ENCODE data around the gene ADAMTS18. TPM values are rescaled to one million over a fixed set of nuclear protein-coding genes. Genes with fewer than 3 reads are reported as not detected.

Gene ADAMTS18
- total RNA-seq, 1 donor from 2014 or later: not detected

DNA sequence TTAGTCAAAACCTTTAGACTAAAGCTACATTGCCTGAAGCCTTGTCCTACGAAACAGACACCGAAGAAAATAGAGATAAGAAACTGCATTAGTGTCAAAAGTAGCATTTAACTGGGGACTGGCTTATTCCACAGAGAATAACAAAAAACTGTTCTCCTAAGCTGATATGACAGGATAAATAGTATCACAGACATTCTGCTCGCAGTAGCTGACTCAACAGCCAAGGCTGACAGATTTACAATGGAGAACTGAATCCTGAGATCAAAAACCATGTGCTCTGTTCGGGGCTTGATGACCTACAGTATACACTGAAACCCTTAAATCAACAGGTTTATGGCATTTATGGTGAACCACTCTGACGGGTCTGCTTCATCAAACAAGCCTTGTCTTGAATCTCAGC, 25.5 kb downstream of the ADAMTS18 start:
- DNase-seq (ENCODE audit: low spot score in 2 of 2): no peak
- no peak for TF ChIP-seq CTCF (IDR thresholded peaks at IDR 0.05)

DNA sequence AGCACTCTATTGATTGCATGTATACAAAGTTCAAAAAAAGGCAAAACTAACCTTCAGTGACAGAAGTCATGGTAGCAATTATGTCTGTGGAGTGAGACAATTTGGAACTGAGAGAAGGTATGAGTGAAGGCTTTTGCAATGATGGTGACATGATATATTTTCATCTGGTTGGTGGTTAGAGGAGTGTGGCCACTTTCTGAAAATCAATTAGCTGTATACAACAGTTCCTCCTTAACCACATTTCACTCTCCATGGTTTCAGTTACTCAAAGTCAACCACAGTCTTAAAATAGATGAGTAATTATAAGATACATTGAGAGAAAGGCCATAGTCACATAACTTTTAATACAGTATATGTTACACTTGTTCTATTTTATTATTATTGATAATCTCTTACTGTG, 26.2 kb downstream of the ADAMTS18 start:
- Histone ChIP-seq H3K4me1 (no peaks in the 10 kb centered on the region), H3K9me3 (peaks cover 3 to 7% of the 10 kb centered on the region in 2 donors), H3K27me3 (no peaks in the 10 kb centered on the region), H3K4me3 (no peak overlapping the region), H3K36me3 (no peaks in the 10 kb centered on the region), H3K27ac (no peak overlapping the region)
- no peak for DNase-seq (ENCODE audit: low spot score in 2 of 2)
- TF ChIP-seq CTCF (IDR thresholded peaks at IDR 0.05): no peak
- intact Hi-C loops (cut with DNase I): no loop called here

More for the DNA sequence above, 25.5 kb downstream of the ADAMTS18 start:
- intact Hi-C loops (cut with DNase I): no loop called here
- H3K4me1 ChIP-seq: no peaks in the 10 kb centered on the region
- H3K36me3 ChIP-seq: no peaks in the 10 kb centered on the region
- no peaks in the 10 kb centered on the region for H3K27me3 ChIP-seq
- no peak overlapping the region for H3K4me3 ChIP-seq
- peaks cover 3 to 7% of the 10 kb centered on the region in 2 donors for H3K9me3 ChIP-seq
- no peak overlapping the region for H3K27ac ChIP-seq

DNA sequence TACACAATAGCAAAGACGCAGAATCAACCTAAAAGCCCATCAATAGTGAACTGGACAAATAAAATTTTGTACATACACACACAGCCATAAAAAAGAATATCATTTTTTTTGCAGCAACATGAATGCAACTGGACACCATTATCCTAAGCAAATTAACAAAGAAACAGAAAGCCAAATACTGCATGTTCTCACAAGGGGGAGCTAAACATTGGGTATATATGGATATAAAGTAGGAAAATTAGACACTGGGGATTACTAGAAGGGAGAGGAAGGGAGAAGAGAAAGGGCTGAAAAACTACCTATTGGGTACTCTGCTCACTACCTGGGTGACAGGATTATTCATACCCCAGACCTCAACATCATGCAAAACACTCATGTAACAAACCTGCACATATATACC, 28.2 kb downstream of the ADAMTS18 start:
- H3K27ac ChIP-seq: no peak overlapping the region
- peaks cover 3 to 7% of the 10 kb centered on the region in 2 donors for H3K9me3 ChIP-seq
- no peaks in the 10 kb centered on the region for H3K36me3 ChIP-seq
- H3K4me3 ChIP-seq: no peak overlapping the region
- no peaks in the 10 kb centered on the region for H3K27me3 ChIP-seq
- no peak for DNase-seq (ENCODE audit: low spot score in 2 of 2)
- intact Hi-C loops (cut with DNase I): no loop called here
- no peaks in the 10 kb centered on the region for H3K4me1 ChIP-seq
- TF ChIP-seq CTCF (IDR thresholded peaks at IDR 0.05): no peak

GRCh38 chr16:77404775-77405174, 30.1 kb downstream of the ADAMTS18 start:
- no peak overlapping the region for H3K27ac ChIP-seq
- no peak overlapping the region for H3K4me3 ChIP-seq
- H3K4me1 ChIP-seq: no peaks in the 10 kb centered on the region
- TF ChIP-seq CTCF (IDR thresholded peaks at IDR 0.05): no peak
- H3K9me3 ChIP-seq: peaks cover 3 to 7% of the 10 kb centered on the region in 2 donors
- H3K27me3 ChIP-seq: no peaks in the 10 kb centered on the region
- intact Hi-C loops (cut with DNase I): no loop called here
- no peak for DNase-seq (ENCODE audit: low spot score in 2 of 2)
- no peaks in the 10 kb centered on the region for H3K36me3 ChIP-seq

DNA sequence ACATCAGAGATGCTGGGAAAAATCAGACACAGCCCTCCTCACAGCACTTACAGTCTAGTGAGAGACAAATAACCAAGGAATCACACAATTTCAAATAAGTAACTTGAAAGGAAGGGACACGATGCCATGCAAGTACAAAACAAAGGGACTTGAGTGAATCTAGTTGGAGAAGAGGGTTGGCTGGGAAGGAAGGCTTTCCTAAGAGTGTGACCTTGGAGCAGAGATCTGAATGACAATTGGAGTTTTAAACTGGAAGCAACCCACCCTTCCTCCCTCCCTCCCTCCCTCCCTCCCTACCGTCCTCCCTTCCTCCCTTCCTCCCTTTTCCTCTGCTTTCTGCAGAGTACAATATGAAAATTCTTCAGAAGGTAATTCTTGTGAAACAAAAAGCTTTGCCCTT, 31.1 kb downstream of the ADAMTS18 start:
- Histone ChIP-seq H3K27ac (no peak overlapping the region), H3K4me3 (no peak overlapping the region), H3K4me1 (no peaks in the 10 kb centered on the region), H3K9me3 (peaks cover 3 to 7% of the 10 kb centered on the region in 2 donors), H3K36me3 (no peaks in the 10 kb centered on the region), H3K27me3 (no peaks in the 10 kb centered on the region)
- no peak for DNase-seq (ENCODE audit: low spot score in 2 of 2)
- TF ChIP-seq CTCF (IDR thresholded peaks at IDR 0.05): no peak
- intact Hi-C loops (cut with DNase I): no loop called here

GRCh38 chr16:77402672-77403071, 32.2 kb downstream of the ADAMTS18 start:
- intact Hi-C loops (cut with DNase I): no loop called here
- no peaks in the 10 kb centered on the region for H3K4me1 ChIP-seq
- H3K27me3 ChIP-seq: no peaks in the 10 kb centered on the region
- H3K9me3 ChIP-seq: peaks cover 3 to 7% of the 10 kb centered on the region in 2 donors
- H3K4me3 ChIP-seq: no peak overlapping the region
- H3K27ac ChIP-seq: no peak overlapping the region
- no peak for TF ChIP-seq CTCF (IDR thresholded peaks at IDR 0.05)
- H3K36me3 ChIP-seq: no peaks in the 10 kb centered on the region
- DNase-seq (ENCODE audit: low spot score in 2 of 2): no peak

Measured in ascending aorta (tissue), 2 donors.